GM23248 (cell line): ENCODE measurements around the gene NAPA. TPM values are rescaled to one million over a fixed set of nuclear protein-coding genes. Genes with fewer than 3 reads are reported as not detected.

Source experiments
- DNase-seq: peaks from one replicate; pipeline ENCODE4 v3.0.0-alpha.2; 2015
- H2AFZ ChIP-seq: fragments of 200-600 bp; sonication (generic); 2 replicates; pipeline ENCODE4 v1.6.1; 2016; ENCODE audit warnings: antibody characterized with exemption
- H3F3A ChIP-seq: fragments of 200-600 bp; sonication (generic); 2 replicates; pipeline ENCODE4 v1.6.1; 2016; ENCODE audit warnings: mild to moderate bottlenecking, antibody characterized with exemption, mixed run types; ENCODE audit not compliant: insufficient read depth
- H3K27ac ChIP-seq: fragments of 200-600 bp; sonication (generic); 2 replicates; pipeline ENCODE4 v1.5.1; 2016; ENCODE audit warnings: mild to moderate bottlenecking
- H3K27me3 ChIP-seq: fragments of 200-600 bp; sonication (generic); replicated peaks from 2 replicates; pipeline ENCODE4 v1.6.1; 2016; ENCODE audit warnings: mild to moderate bottlenecking; ENCODE audit not compliant: insufficient read depth
- H3K36me3 ChIP-seq: fragments of 200-600 bp; sonication (generic); 2 replicates; pipeline ENCODE4 v1.6.1; 2016; ENCODE audit warnings: low read depth, mild to moderate bottlenecking
- H3K4me1 ChIP-seq: fragments of 200-600 bp; sonication (generic); 2 replicates; pipeline ENCODE4 v1.6.1; 2016; ENCODE audit warnings: mild to moderate bottlenecking; ENCODE audit not compliant: insufficient read depth
- H3K4me2 ChIP-seq: fragments of 200-600 bp; sonication (generic); one replicate; pipeline ENCODE4 v1.6.1; 2016; ENCODE audit warnings: mild to moderate bottlenecking; ENCODE audit not compliant: unreplicated experiment
- H3K4me3 ChIP-seq: fragments of 200-600 bp; sonication (generic); 2 replicates; pipeline ENCODE4 v1.5.1; 2016; ENCODE audit warnings: mild to moderate bottlenecking
- H3K79me2 ChIP-seq: fragments of 200-600 bp; sonication (generic); 2 replicates; pipeline ENCODE4 v1.6.1; 2016; ENCODE audit warnings: mild to moderate bottlenecking; ENCODE audit not compliant: insufficient read depth
- H3K9ac ChIP-seq: fragments of 200-600 bp; sonication (generic); 2 replicates; pipeline ENCODE4 v1.6.1; 2016; ENCODE audit warnings: mild to moderate bottlenecking
- H3K9me2 ChIP-seq: fragments of 200-600 bp; sonication (generic); 2 replicates; pipeline ENCODE4 v1.6.1; 2016; ENCODE audit warnings: mixed run types, mild to moderate bottlenecking, moderate library complexity; ENCODE audit not compliant: insufficient read depth
- H3K9me3 ChIP-seq: fragments of 200-600 bp; sonication (generic); one replicate; pipeline ENCODE4 v1.6.1; 2017; ENCODE audit warnings: low read depth
- H4K20me1 ChIP-seq: fragments of 200-600 bp; sonication (generic); 2 replicates; pipeline ENCODE4 v1.6.0; 2016; ENCODE audit not compliant: insufficient read depth
- EZH2 ChIP-seq: fragments of 200-600 bp; sonication (generic); IDR thresholded peaks from 2 replicates; pipeline ENCODE4 v1.6.1; 2018; ENCODE audit warnings: antibody characterized with exemption, mild to moderate bottlenecking; ENCODE audit not compliant: insufficient read depth, poor library complexity, severe bottlenecking
- EZH2phosphoT487 ChIP-seq: fragments of 200-600 bp; sonication (generic); IDR thresholded peaks from 2 replicates; pipeline ENCODE4 v1.6.1; 2018; ENCODE audit warnings: antibody characterized with exemption, moderate library complexity, mild to moderate bottlenecking, low read depth; ENCODE audit not compliant: insufficient read depth
- WGBS, 2 experiments: methylation state at CpG; one replicate each; pipeline ENCODE4 v1.1.6; 2015 to 2017; ENCODE audit warnings: low lambda C conversion rate in 2 of 2, low coverage in 1 of 2; ENCODE audit errors: missing lambda C conversion rate in 2 of 2; 5-methylcytosine and 5-hydroxymethylcytosine counted together
- in situ Hi-C: fragments of 300-500 bp; cut with MboI; formaldehyde crosslinking; loops from 2 replicates; pipeline ENCODE4 v1.15.0; 2020
- polyA plus RNA-seq: library from polyadenylated mRNA; unstranded; fragments of >200 nt; fragmentation: Nextera tagmentation; extraction: Ambion mirVana; gene quantifications from 2 replicates; pipeline ENCODE4 v1.2.1, GENCODE V29; 2016
- total RNA-seq: library from RNA; depleted of rRNA; stranded (reverse); fragments of >200 nt; shearing (Covaris generic); gene quantifications from 2 replicates; pipeline ENCODE4 v1.2.3, GENCODE V29; 2014

Gene NAPA
- total and polyA plus RNA-seq, 2 experiments from 2014 or later, result 94.1 to 183 TPM

DNA sequence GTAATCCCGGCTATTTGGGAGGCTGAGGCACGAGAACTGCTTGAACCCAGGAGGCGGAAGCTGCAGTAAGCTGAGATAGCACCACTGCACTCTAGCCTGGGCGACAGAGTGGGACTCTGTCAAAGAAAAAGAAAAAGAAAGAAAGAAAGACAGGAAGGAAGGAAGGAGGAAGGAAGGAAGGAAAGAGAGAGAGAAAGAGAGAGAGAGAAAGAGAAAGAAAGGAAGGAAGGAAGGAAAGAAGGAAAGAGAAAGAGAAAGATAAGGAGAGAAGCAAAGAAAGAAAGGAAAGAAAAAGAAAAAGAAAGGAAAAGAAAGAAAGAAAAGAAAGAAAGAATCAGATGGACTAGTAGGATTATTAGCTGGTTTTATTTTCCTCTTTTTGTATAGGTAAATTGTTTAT, 35.3 kb upstream of the NAPA start:
- in situ Hi-C loops, result no loop called here
- no peak overlapping the region for H3K4me3 ChIP-seq
- H3K4me2 ChIP-seq, result no peak overlapping the region
- H3K36me3 ChIP-seq, result no peaks in the 10 kb centered on the region
- no peak overlapping the region for H3K27ac ChIP-seq
- H3K79me2 ChIP-seq, result no peaks in the 10 kb centered on the region
- H3K9me2 ChIP-seq, result no peaks in the 10 kb centered on the region
- no peak overlapping the region for H2AFZ ChIP-seq
- no peaks in the 10 kb centered on the region for H3K4me1 ChIP-seq
- DNase-seq, result no peak
- H3F3A ChIP-seq, result no peaks in the 10 kb centered on the region
- no peaks in the 10 kb centered on the region for H3K9me3 ChIP-seq
- H3K27me3 ChIP-seq, result no peaks in the 10 kb centered on the region; the same call in 1 of the 2 replicates
- H3K9ac ChIP-seq, result no peak overlapping the region
- no peak for TF ChIP-seq EZH2
- no peaks in the 10 kb centered on the region for H4K20me1 ChIP-seq
- 87% methylated on average over 4 of the region's 4 CpGs for WGBS, 2 experiments

DNA sequence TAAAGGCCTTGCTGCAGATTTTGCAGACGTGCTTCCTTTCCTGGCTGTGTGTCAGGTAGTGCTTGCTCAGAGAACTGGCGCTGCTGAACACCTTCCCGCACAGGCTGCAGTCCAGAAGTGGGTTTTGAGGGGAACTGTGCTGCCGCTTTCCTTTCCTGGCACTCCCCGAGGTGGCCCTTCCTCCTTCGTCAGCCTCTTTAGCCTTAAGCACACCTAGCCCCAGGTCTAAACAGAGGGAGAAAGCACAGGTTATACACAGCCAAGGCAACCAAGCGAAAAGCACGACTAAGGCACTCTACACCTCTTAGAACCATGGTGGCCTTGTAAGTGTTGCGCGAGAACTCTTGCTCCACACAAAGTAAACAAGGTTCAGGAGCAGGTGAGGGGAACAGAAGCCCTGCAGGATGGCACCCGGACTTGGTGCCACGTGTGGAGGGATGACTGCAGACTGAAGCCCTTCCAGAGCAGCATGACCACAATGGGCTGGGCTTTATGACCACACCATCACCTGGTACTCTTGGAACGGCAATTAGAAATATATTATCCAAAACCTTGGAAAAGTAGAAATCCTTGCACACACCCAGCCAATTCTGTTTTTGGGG, 34.5 kb upstream of the NAPA start:
- no peak overlapping the region for H3K27ac ChIP-seq
- H3K36me3 ChIP-seq, result no peaks in the 10 kb centered on the region
- no peaks in the 10 kb centered on the region for H3K9me2 ChIP-seq
- H3K9ac ChIP-seq, result no peak overlapping the region
- no peaks in the 10 kb centered on the region; the same call in 1 of the 2 replicates for H3K27me3 ChIP-seq
- WGBS, 2 experiments, result 71 to 81% methylated on average over 13 of the region's 13 CpGs
- DNase-seq, result no peak
- H3K79me2 ChIP-seq, result no peaks in the 10 kb centered on the region
- no peak for TF ChIP-seq EZH2phosphoT487
- TF ChIP-seq EZH2, result no peak
- no peaks in the 10 kb centered on the region for H3K4me1 ChIP-seq
- H3K4me3 ChIP-seq, result no peak overlapping the region
- H3F3A ChIP-seq, result no peaks in the 10 kb centered on the region
- no peak overlapping the region for H3K4me2 ChIP-seq
- no peaks in the 10 kb centered on the region for H3K9me3 ChIP-seq
- in situ Hi-C loops, result no loop called here
- H4K20me1 ChIP-seq, result no peaks in the 10 kb centered on the region
- H2AFZ ChIP-seq, result no peak overlapping the region

DNA sequence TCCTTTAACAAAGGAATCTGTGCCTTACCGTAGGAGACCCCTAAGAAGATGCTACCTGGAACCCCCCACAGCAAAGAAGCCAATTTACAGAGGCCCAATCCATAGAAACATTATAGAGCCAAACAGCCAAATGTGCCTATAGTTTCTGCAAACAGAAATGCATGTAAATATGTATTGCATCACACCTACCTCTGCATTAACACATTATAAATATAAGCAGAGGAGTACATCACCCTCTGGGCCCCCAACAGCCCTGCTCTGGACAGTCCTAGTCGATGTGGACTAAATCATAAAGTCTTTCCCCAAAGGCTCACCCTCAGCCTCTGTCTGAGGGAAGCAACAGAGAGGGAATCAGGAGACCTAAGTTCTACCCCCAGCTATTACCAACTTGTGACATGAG, 32.3 kb upstream of the NAPA start:
- Histone ChIP-seq H3K79me2 (no peaks in the 10 kb centered on the region), H3K9ac (no peak overlapping the region), H3K4me3 (no peak overlapping the region), H3K36me3 (no peaks in the 10 kb centered on the region), H3K9me2 (no peaks in the 10 kb centered on the region), H2AFZ (no peak overlapping the region), H3K4me2 (no peak overlapping the region), H4K20me1 (no peaks in the 10 kb centered on the region), H3K9me3 (no peaks in the 10 kb centered on the region), H3K4me1 (no peaks in the 10 kb centered on the region), H3F3A (no peaks in the 10 kb centered on the region), H3K27me3 (no peaks in the 10 kb centered on the region; the same call in 1 of the 2 replicates), H3K27ac (no peak overlapping the region)
- WGBS, 2 experiments, result 62 to 70% methylated on average over 2 of the region's 2 CpGs
- no peak for TF ChIP-seq EZH2
- no peak for TF ChIP-seq EZH2phosphoT487
- no peak for DNase-seq
- in situ Hi-C loops, result no loop called here

DNA sequence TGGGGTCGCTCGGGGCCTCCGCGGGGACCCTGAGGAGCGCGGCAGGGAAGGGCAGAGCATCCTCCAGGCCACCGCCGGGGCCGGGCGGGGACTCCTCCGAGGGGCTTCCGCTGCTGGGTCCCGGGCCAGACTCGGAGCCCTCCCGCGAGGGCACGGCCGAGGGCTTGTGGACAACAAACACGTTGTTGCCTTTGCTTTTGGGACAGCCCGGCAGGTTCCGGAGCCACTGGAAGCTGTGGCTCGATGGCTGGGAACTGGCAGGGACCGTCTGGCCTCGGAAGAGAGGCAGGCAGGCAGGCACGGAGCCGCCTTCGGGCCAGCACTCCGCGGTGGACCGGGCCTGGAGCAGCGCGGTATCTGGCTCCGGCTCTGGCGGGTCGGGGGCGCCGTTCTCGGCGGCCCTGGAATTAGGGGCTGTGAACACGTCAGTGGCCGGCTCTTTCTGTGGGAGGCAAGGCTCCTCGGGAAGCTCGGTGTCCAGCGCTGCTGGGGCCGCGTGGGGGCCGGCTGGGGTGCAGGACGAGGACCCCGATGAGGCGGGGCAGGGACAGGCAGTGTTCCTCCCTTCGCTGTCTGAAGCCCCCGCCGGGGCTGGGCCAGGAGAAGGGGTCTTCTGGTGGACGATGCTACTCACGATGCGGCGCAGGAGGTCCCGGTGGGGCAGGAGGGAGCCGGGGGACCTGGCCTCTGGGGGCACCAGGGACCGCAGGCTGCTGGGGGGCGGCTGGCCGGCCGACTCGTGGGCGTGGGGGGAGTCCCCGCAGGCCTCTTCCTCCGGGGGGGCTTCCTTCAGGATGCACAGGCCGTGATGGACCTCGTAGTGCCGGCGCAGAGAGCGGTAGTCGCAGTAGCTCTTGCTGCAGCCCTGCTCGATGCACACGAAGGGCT, 30.4 kb upstream of the NAPA start:
- Histone ChIP-seq H2AFZ (0 out of 2 replicates have a peak overlapping the region, but pooled peaks have one; percentile 25), H3K36me3 (no peaks in the 10 kb centered on the region), H3K4me3 (no peak overlapping the region), H3F3A (no peaks in the 10 kb centered on the region), H3K27ac (no peak overlapping the region), H3K27me3 (no peaks in the 10 kb centered on the region; the same call in 1 of the 2 replicates), H4K20me1 (no peaks in the 10 kb centered on the region), H3K79me2 (no peaks in the 10 kb centered on the region), H3K4me2 (no peak overlapping the region), H3K9ac (no peak overlapping the region), H3K9me2 (no peaks in the 10 kb centered on the region), H3K4me1 (no peaks in the 10 kb centered on the region), H3K9me3 (no peaks in the 10 kb centered on the region)
- in situ Hi-C loops, result no loop called here
- 42 to 43% methylated on average over 44 to 75 of the region's 75 CpGs for whole genome bisulfite sequencing, 2 experiments
- no peak for TF ChIP-seq EZH2
- TF ChIP-seq EZH2phosphoT487, result no peak
- DNase-seq, result no peak
